Liver (tissue), 9 donors: Measurements from ENCODE around the gene STXBP6. TPM values are rescaled to one million over a fixed set of nuclear protein-coding genes. Genes with fewer than 3 reads are reported as not detected.
A peak's percentile ranks its signal among the peaks of the same experiment; 100 is the strongest.

Experiments
- DNase-seq: peaks from one replicate; pipeline ENCODE4 v3.0.0-alpha.2; 2017; ENCODE audit warnings: low spot score
- H3K27ac ChIP-seq, 2 donors: one replicate each; pipeline ENCODE4 v1.7.0; 2013; ENCODE audit warnings: inconsistent platforms in 2 of 2, low read length in 2 of 2, control low read depth in 1 of 2, low read depth in 1 of 2, mild to moderate bottlenecking in 1 of 2
- H3K27me3 ChIP-seq, 4 donors: one replicate each; pipeline versions ENCODE4 v1.6.1 to v1.7.0; 2013; ENCODE audit warnings: low read length in 3 of 4, inconsistent platforms in 1 of 4, mild to moderate bottlenecking in 1 of 4, moderate library complexity in 1 of 4; ENCODE audit not compliant: control insufficient read depth in 4 of 4, insufficient read depth in 4 of 4
- H3K36me3 ChIP-seq, 4 donors: one replicate each; pipeline versions ENCODE4 v1.6.1 to v1.7.0; 2013; ENCODE audit warnings: low read length in 3 of 4, mild to moderate bottlenecking in 3 of 4, low read depth in 1 of 4, moderate library complexity in 1 of 4; ENCODE audit not compliant: control insufficient read depth in 4 of 4, insufficient read depth in 3 of 4
- H3K4me1 ChIP-seq, 4 donors: one replicate each; pipeline versions ENCODE4 v1.6.1 to v1.7.0; 2013; ENCODE audit warnings: low read length in 3 of 4, mild to moderate bottlenecking in 3 of 4, moderate library complexity in 1 of 4; ENCODE audit not compliant: control insufficient read depth in 4 of 4, insufficient read depth in 4 of 4
- H3K4me3 ChIP-seq, 3 donors: one replicate each; pipeline versions ENCODE4 v1.6.1 to v1.7.0; 2013; ENCODE audit warnings: low read length in 3 of 3, control low read depth in 1 of 3, low read depth in 1 of 3, mild to moderate bottlenecking in 1 of 3
- H3K9ac ChIP-seq, 2 donors: one replicate each; pipeline ENCODE4 v1.7.0; 2013; ENCODE audit warnings: low read length in 2 of 2, mild to moderate bottlenecking in 2 of 2, moderate library complexity in 2 of 2, control low read depth in 1 of 2, low read depth in 1 of 2
- H3K9me3 ChIP-seq, 4 donors: one replicate each; pipeline versions ENCODE4 v1.6.1 to v1.7.0; 2013; ENCODE audit warnings: low read length in 3 of 4; ENCODE audit not compliant: control insufficient read depth in 4 of 4
- ATF3 ChIP-seq: IDR thresholded peaks from 2 replicates; pipeline ENCODE4 v1.6.1; 2016; ENCODE audit warnings: antibody characterized with exemption
- CTCF ChIP-seq: fragments of 150-350 bp; IDR thresholded peaks from 2 replicates; pipeline ENCODE4 v1.5.1; 2017; ENCODE audit warnings: improper control_type of control experiment, low read depth, low read length; ENCODE audit not compliant: missing input control
- FOXA1 ChIP-seq: IDR thresholded peaks from 2 replicates; pipeline ENCODE4 v1.6.1; 2016; ENCODE audit warnings: antibody characterized with exemption
- FOXA2 ChIP-seq: IDR thresholded peaks from 2 replicates; pipeline ENCODE4 v1.6.1; 2016; ENCODE audit warnings: antibody characterized with exemption
- GABPA ChIP-seq, 2 donors: IDR thresholded peaks in 1 of 2; conservative IDR thresholded peaks in 1 of 2; 2 replicates each; pipeline ENCODE4 v1.6.1; 2016; ENCODE audit warnings: antibody characterized with exemption in 2 of 2, mild to moderate bottlenecking in 1 of 2, moderate library complexity in 1 of 2
- HNF4G ChIP-seq: IDR thresholded peaks from 2 replicates; pipeline ENCODE4 v1.6.1; 2016; ENCODE audit warnings: antibody characterized with exemption
- NR2F2 ChIP-seq: IDR thresholded peaks from 2 replicates; pipeline ENCODE4 v1.6.1; 2016; ENCODE audit warnings: antibody characterized with exemption
- RAD21 ChIP-seq, 2 donors: IDR thresholded peaks; 2 replicates each; pipeline ENCODE4 v1.6.1; 2016; ENCODE audit warnings: antibody characterized with exemption in 2 of 2, mild to moderate bottlenecking in 2 of 2
- REST ChIP-seq: IDR thresholded peaks from 2 replicates; pipeline ENCODE4 v1.6.1; 2016; ENCODE audit warnings: antibody characterized with exemption, mild to moderate bottlenecking
- TAF1 ChIP-seq: conservative IDR thresholded peaks from 2 replicates; pipeline ENCODE4 v1.6.1; 2016; ENCODE audit warnings: antibody characterized with exemption, mild to moderate bottlenecking
- YY1 ChIP-seq: IDR thresholded peaks from 2 replicates; pipeline ENCODE4 v1.6.1; 2016; ENCODE audit warnings: antibody characterized with exemption, mild to moderate bottlenecking
- ZBTB33 ChIP-seq: IDR thresholded peaks from 2 replicates; pipeline ENCODE4 v1.6.1; 2016; ENCODE audit warnings: antibody characterized with exemption
- WGBS: extraction: QIAGEN DNeasy Blood & Tissue Kit; methylation state at CpG from one replicate; pipeline ENCODE4 v1.1.7; 2013; 5-methylcytosine and 5-hydroxymethylcytosine counted together
- polyA plus RNA-seq, 2 donors: library from polyadenylated mRNA; stranded (reverse) in 1 of 2; unstranded in 1 of 2; fragments of 200-250 nt in 1 of 2; fragments of >200 nt in 1 of 2; fragmentation: Nextera tagmentation in 1 of 2; extraction: Ambion mirVana in 1 of 2; gene quantifications; one replicate each; pipeline versions ENCODE4 v1.2.1 to v1.2.3, GENCODE V29; 2013 to 2015
- total RNA-seq, 2 donors: library from RNA; depleted of rRNA; stranded (reverse); fragments of >200 nt; gene quantifications; one replicate each; pipeline ENCODE4 v1.2.3, GENCODE V29; 2014
- donor health status: healthy.
- donor health status: healthy.
- donor health status: healthy.
- donor health status: healthy.
- donor health status: healthy.

STXBP6 gene
- total and polyA plus RNA-seq, 4 donors: 1.4 to 3.8 (median 1.8) TPM

GRCh38 chr14:25050269-25051150 lies 563 bp upstream of the STXBP6 start (continued):
- no peak for TF ChIP-seq ATF3
- TF ChIP-seq YY1: no peak

GRCh38 chr14:25049093-25049567 lies 817 bp downstream of the STXBP6 start:
- Histone ChIP-seq H3K9ac (no peak overlapping the region), H3K4me1 (peaks cover 5 to 20% (median 12%) of the 10 kb centered on the region in 4 donors), H3K36me3 (no peaks in the 10 kb centered on the region), H3K9me3 (no peaks in the 10 kb centered on the region), H3K4me3 (peak overlapping the region; percentile 27 to 83 (median 49)), H3K27me3 (no peaks in the 10 kb centered on the region), H3K27ac (no peak overlapping the region)
- no peak for DNase-seq
- TF ChIP-seq RAD21 (IDR thresholded peaks at IDR 0.05) (no peak), ZBTB33 (no peak), NR2F2 (no peak), FOXA2 (no peak), ATF3 (no peak), REST (no peak), TAF1 (no peak), FOXA1 (no peak), GABPA (IDR thresholded peaks at IDR 0.05 in 1 of 2, conservative IDR thresholded peaks at IDR 0.05 in 1 of 2) (no peak), CTCF (no peak), HNF4G (no peak)
- 7% methylated on average over 34 of the region's 34 CpGs for WGBS
